GM12873 (cell line): ENCODE measurements around the gene ROS1.

ENCODE experiments used
- CTCF ChIP-seq: IDR thresholded peaks from 2 replicates; pipeline ENCODE4 v1.5.1; 2012; ENCODE audit warnings: low read depth, mild to moderate bottlenecking, moderate library complexity, low read length, control low read depth; ENCODE audit not compliant: insufficient read depth; ENCODE audit errors: missing control alignments

Gene ROS1

GRCh38 chr6:117328005-117328389 lies 97.7 kb downstream of the ROS1 start:
- no peak for TF ChIP-seq CTCF

GRCh38 chr6:117327149-117328004 lies 98.4 kb downstream of the ROS1 start:
- TF ChIP-seq CTCF = no peak

GRCh38 chr6:117326396-117326795 lies 99.3 kb downstream of the ROS1 start:
- no peak for TF ChIP-seq CTCF

DNA sequence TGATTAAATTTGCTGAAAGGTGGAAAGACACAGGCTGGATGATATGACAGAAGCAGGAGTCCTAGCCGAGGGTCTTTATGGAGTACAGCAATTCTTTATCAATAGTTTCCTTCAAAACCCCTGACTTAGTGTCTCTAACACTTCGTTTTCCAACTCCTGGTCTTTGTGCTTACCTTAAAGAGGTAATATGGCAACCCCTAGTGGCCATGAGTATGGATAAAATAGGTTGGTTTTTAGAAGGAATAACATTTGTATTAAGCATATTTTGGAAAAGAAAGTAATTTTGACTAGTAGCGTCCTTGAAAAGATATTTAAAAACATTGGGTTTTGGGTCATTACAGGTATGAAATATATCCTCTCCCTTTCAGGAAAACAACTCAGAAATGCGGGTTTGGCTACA lies 108.5 kb downstream of the ROS1 start:
- TF ChIP-seq CTCF = peak; percentile 32

DNA sequence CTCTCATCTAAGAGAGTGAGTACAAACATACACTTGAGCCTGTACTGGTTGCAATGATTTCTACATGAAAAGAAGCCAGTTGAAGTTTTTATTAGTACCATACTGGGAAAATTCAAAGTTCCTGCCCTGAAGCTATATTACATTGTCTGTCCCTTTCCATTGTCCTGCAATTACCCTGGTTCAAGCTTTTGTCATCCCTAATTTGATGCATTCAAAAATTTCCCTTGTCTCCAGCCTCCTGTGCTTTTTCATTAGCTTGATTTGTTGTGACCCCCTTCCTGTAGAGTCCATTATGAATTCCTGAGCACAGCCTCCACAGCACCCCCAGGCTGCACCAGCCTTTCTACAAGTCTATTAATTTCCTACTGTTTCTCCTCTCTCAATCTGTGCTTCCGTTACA lies 114.0 kb downstream of the ROS1 start:
- no peak for TF ChIP-seq CTCF

- TF ChIP-seq CTCF = no peak
Observed at GRCh38 chr6:117311310-117311709, 114.4 kb downstream of the ROS1 start.

GRCh38 chr6:117309611-117310010 lies 116.1 kb downstream of the ROS1 start:
- no peak for TF ChIP-seq CTCF
